ENCODE data around the gene ETV2. TPM values are rescaled to one million over a fixed set of nuclear protein-coding genes. Genes with fewer than 3 reads are reported as not detected.
A peak's percentile ranks its signal among the peaks of the same experiment; 100 is the strongest.
"Not testable (repeated sequence)": the region's sequence is repeated elsewhere in the genome, so short reads cannot be mapped to it uniquely, and the experiment has no call there.

The ETV2 gene, protein sequence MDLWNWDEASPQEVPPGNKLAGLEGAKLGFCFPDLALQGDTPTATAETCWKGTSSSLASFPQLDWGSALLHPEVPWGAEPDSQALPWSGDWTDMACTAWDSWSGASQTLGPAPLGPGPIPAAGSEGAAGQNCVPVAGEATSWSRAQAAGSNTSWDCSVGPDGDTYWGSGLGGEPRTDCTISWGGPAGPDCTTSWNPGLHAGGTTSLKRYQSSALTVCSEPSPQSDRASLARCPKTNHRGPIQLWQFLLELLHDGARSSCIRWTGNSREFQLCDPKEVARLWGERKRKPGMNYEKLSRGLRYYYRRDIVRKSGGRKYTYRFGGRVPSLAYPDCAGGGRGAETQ
- 0.50 and 2.5 TPM in 2 replicates for total RNA-seq (2014; rRNA removed; shearing (Covaris generic))
- polyA plus RNA-seq (2015; cell fraction: cytosol; rRNA removed) = 0.91 and 2.1 TPM in 2 replicates
- polyA plus RNA-seq (2015; cell fraction: nucleus; rRNA removed) = 0.88 TPM in 1 of 2 replicates, not detected in the other

DNA sequence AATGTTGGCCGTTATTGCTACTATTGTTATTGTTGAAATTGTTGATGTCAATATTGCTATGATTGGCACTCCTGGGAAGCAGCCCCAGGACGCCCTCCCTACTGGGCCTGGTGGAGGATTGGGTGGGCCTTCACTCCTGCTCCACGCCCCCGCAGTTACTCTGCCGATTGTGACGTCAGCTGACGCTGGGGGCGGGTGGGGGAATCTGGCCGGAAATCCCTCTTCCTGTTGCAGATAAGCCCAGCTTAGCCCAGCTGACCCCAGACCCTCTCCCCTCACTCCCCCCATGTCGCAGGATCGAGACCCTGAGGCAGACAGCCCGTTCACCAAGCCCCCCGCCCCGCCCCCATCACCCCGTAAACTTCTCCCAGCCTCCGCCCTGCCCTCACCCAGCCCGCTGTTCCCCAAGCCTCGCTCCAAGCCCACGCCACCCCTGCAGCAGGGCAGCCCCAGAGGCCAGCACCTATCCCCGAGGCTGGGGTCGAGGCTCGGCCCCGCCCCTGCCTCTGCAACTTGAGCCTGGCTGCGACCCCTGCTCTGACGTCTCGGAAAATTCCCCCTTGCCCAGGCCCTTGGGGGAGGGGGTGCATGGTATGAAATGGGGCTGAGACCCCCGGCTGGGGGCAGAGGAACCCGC is at the start of gene ETV2:
Gene ETV2 (plus strand): TSS at position 231 of the 637 bp plus-strand sequence. CDS start 716 bp downstream, outside the sequence.
- no peak for DNase-seq (ENCODE audit: low read depth)

DNA sequence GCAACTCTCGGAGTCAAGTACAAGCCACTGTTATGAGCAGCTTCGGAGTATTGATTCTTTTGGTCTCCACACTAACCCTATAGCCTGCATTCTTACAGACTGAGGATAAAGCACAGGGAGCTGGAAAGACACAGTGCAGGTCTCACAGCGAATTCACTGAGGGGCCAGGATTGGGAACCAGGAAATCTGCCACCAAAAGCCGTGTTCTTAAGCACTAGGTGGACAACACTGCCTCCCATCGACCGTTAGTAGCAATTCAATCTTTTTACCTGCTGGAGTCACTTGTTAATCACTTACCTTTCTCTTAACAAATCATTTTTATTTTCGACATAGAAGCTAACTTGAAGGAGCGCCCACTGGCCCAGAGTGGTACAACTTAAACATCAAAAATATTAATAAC is 49.3 kb upstream of the ETV2 start:
- DNase-seq (ENCODE audit: low read depth) = no peak

DNA sequence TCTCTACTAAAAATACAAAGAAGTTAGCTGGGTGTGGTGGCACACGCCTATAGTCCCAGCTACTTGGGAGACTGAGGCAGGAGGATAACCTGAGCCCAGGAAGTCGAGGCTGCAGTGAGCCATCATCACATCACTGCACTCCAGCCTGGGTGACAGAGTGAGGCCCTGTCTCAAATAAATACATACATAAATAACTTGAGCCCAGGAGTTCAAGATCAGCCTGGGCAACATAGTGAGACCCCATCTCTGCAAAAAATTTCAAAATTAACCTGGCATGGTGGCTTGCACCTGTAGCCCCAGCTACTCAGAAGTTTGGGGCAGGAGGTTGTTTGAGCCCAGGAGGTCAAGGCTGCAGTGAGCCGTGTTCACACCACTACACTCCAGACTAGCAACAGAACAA is 46.5 kb upstream of the ETV2 start:
- DNase-seq (ENCODE audit: low read depth) = not testable (repeated sequence)

DNA sequence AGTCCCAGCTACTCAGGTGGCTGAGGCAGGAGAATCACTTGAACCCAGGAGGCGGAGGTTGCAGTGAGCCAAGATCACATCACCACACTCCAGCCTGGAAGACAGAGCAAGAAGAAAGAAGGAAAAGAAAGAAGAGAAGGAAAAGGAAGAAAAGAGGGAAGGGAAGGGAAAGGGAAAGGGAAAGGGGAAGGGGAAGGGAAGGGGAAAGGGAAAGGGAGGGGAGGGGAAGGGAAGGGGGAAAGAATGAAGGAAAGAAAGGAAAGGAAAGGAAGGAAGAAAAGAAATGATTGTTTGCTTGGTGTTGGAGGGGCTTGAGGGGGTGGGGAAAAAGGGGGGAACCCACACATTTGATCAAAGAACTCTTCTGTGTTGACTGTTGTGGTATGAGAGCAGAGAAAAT is 45.6 kb upstream of the ETV2 start:
- no peak for DNase-seq (ENCODE audit: low read depth)

DNA sequence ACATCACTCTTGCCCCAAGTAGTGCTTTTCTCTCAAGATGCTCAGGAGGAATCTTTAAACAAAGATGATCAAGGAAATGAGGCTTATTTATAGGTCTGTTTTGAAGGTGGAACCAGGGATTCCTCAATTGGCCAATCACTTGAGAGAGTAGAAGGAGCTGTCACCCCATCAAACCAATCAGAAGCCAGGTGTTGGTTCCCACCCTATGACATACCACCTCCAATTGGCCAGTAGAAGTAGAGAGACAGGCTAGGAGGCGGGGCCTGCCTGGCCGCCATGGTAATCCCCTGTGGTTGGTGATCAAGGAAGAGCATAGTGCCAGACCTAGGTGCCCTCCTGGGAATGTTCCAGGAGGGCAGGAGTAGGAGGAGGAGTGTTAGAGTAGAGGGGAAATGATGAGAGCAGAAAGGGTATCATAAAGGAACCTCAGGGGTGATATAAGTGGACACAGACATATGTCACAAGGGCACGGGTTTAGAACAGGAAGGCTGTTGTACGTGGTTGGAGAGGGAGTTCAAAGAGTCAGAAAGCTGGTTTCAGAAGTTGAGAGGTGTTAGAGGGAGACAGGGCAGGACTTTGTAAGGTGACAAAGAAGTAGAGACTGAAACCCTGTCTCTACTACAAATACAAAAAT is 45.1 kb upstream of the ETV2 start:
- peak; percentile 37 for DNase-seq (ENCODE audit: low read depth)

DNA sequence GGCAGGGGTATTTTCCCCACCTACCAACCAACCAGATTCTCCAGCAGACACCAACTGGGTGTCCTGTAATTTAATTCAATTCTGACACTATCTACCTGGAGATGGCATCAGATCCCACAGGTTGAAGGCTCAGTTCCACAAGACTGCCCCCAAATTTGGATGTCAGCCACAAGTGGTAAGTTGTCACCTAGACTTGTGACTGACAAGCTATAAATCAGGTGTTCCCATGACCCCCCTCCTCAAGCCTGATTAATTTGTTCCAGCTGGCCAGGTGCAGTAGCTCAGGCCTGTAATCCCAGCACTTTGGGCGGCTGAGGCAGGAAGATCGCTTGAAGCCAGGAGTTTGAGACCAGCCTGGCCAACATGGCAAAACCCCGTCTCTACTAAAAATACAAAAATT is 39.6 kb upstream of the ETV2 start:
- no peak for DNase-seq (ENCODE audit: low read depth)

DNA sequence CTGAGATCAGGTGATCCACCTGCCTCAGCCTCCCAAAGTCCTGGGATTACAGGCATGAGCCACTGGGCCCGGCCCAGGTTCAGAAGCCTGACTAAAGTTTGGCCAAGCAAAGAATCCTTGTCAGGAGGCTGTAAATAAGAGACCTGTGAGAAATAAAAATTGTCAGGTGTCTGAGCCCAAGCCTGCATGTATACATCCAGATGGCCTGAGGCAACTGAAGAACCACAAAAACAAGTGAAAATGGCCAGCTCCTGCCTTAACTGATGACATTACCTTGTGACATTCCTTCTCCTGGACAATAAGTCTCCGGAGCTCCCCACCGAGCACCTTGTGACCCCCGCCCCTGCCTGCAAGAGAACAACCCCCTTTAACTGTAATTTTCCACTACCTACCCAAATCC is 37.1 kb upstream of the ETV2 start:
- DNase-seq (ENCODE audit: low read depth) = not testable (repeated sequence)

DNA sequence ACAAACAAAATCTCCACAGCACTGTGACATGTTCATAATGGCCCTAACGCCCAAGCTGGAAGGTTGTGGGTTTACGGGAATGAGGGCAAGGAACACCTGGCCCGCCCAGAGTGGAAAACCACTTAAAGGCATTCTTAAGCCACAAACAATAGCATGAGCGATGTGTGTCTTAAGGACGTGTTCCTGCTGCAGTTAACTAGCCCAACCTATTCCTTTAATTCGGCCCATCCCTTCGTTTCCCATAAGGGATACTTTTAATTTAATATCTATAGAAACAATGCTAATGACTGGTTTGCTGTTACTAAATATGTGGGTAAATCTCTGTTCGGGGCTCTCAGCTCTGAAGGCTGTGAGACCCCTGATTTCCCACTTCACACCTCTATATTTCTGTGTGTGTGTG is 34.4 kb upstream of the ETV2 start:
- DNase-seq (ENCODE audit: low read depth) = not testable (repeated sequence)

DNA sequence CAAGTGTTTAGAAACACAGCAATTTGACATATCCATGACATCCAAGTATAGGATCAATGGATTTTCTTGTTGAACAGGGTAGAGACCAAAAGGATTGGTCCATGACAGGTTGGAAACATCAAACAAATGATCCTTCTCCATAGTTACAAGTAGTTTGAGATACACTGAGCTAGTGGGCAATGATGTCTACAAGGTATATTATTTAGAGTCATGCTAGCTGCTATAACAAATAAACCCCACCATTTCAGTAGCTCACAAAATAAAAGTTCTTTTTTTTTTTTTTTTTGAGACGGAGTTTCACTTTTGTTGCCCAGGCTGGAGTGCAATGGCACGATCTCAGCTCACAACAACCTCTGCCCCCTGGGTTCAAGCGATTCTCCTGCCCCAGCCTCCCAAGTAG is 33.9 kb upstream of the ETV2 start:
- no peak for DNase-seq (ENCODE audit: low read depth)

DNA sequence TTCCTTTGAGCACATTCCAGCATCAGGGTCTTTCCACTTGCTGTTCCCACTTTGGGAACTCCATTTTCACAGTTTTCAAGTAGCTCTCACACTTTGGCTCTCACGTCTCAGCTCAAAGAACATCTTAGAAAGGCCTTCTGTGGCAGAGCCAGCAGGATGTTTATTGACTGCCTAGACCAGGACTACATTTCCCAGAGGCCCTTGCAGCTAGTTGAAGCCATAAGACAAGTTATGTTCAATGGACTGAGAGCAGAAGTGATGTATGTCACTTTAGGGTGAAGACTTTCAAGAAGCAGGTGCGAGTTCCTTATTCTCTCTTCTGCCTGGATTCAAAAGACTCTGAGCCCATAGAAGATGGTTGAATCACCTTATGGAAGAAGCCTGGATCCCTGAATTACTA is 33.3 kb upstream of the ETV2 start:
- DNase-seq (ENCODE audit: low read depth) = no peak

DNA sequence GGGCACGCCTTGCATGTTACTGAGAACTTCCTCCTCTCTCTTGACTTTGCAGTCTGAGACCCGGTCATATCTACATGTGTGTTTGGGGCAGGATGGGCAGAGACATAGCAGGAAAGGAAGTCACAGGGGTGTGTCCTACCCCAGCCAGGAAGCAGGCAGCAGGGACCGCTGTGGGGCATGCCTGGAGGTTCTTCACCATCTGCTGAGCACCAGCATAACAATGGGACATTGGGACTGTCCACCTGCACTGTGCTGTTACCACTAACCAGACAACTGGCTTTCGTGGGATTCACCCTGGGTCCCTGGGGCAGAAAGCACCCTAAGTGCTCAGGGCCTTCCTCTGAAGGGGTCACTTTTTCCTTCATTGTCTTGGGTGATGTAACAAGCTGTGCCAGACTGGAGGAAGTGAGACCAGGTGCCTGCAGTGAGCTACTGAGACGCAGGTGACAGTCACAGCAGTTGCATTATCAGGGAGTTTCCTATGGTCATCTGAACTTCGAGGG is 31.6 kb upstream of the ETV2 start:
- no peak for DNase-seq (ENCODE audit: low read depth)

DNA sequence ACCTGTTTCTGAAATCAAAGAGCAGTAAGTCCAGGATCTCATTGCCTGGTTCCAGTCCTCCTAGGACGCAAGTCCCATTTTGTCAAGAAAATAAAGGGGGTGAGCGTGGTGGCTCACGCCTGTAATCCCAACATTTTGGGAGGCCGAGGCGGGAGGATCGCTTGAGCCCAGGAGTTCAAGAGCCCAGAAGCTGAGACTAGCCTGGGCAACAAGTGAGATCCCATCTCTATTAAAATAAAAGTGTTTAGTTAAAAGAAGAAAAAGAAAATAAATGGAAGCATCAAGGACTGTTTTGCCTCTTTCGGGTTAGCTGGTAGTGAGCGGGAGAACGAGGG is 29.4 kb upstream of the ETV2 start:
- DNase-seq (ENCODE audit: low read depth) = no peak

DNA sequence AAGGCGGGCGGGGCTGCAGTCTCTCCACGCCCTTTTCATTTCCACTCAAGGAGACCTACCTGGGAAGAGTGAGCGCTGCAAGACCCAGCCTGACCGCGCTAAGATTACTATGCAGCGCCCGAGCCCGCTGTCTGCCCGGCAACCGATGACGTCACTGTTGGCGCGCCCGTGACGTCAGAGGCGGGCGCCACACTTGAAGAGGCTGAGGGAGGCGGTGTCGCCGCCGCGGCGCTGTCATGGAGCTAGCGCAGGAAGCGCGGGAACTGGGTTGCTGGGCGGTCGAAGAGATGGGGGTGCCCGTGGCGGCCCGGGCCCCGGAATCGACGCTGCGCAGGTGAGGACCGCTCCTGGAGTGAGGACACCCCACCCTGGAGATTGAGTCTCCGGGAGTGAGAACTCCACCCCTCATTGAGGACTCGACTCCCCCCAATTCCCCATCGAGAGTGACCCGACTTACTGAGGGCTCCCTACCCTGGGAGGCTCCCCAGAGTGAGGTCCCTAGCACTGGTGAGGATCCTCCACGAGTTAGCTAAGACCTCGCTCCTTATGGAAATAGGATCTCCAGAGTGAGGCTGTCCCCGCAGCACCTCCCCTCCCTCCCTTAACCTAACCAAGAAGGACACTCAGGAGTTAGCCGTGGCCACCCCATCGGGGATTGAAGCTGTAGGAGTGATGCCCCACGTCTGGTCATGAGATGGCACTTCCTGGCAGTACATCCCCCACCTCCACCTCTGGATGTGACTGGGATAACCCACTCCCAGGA is 28.8 kb upstream of the ETV2 start, which contains the start of gene HAUS5:
Gene HAUS5 (plus strand): TSS at position 177 of the 763 bp plus-strand sequence. CDS start 60 bp downstream, at position 237.
- peak; percentile 91 for DNase-seq (ENCODE audit: low read depth)

DNA sequence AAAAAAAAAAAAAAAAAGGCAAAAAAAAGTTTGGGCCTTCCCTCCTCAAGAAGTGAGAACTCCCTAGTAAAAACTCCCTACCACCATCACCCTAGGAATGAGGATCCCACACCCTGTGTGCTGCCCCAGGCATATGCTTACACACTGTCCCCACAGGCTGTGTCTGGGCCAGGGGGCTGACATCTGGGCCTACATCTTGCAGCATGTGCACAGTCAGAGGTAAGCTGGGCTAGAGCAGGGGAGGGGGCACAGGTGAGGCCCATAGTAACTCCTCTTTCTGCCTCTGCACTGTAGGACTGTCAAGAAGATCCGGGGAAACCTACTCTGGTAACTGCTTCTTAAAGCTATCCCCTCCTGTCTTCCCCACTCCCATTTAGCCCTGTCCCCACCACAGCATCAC is 28.0 kb upstream of the ETV2 start:
- no peak for DNase-seq (ENCODE audit: low read depth)

DNA sequence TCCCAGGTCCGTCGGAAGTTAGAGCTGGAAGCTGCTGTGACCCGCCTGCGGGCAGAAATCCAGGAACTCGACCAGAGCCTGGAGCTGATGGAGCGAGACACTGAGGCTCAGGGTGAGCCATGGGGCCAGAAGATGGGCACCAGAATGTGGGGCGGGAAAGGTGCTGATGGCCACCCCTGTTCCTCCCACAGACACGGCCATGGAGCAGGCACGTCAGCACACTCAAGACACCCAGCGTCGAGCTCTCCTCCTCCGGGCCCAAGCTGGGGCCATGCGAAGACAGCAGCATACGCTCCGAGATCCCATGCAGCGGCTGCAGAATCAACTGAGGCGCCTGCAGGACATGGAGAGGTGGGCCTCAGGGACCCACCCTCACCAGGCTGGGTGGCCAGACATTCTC is 26.5 kb upstream of the ETV2 start:
- DNase-seq (ENCODE audit: low read depth) = no peak

DNA sequence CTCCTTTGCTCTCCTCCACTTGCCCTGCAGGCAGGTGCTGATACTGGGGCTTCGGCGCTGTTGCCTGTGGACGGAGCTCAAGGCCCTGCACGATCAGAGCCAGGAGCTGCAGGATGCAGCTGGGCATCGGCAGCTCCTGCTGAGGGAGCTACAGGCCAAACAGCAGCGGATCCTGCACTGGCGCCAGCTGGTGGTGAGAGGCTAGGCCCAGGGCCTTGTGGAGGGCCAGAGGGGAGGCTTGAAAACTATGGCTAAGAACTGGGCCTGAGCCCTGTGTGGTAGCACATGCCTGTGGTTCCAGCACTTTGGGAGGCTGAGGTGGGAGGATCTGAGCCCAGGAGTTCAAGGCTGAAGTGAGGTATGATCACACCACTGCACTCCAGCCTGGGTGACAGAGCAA is 22.7 kb upstream of the ETV2 start:
- DNase-seq (ENCODE audit: low read depth) = no peak

DNA sequence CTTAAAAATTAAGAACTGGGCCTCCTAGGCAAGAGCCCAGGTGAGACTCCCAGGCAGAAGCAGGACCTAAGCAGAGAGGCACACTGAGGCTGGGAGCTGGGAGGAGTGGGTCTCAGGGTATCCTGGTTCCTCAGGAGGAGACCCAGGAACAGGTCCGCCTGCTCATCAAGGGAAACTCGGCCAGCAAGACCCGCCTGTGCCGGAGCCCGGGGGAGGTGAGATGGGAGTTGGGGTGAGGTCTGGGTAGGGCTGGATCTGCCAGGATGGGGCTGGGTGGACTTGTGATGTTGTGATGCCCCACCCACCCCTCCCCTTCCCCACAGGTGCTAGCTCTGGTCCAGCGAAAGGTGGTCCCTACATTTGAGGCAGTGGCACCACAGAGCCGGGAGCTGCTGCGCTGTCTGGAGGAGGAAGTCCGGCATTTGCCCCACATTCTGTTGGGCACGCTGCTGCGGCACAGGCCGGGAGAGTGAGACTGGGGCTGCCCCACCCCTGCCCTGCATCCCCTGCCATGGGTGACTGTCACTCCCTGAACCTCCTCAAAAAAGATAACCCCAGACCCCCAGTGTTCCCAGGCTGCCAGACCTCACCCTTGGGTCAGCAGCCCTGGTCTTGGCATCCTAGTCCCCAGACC is 22.1 kb upstream of the ETV2 start:
- no peak for DNase-seq (ENCODE audit: low read depth)

DNA sequence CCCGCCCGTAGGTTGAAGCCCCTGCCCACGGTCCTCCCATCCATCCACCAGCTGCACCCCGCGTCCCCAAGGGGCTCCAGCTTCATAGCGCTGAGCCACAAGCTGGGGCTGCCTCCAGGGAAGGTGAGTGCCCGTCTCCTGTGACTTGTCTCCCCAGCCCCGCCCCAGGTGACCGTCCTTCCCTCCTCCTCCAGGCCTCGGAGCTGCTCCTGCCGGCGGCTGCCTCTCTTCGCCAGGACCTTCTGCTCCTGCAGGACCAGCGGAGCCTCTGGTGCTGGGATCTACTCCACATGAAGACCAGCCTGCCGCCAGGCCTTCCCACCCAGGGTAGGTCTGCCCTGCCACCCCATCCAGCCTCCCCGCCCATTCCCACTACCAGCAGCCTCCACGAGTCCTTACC is 21.5 kb upstream of the ETV2 start:
- no peak for DNase-seq (ENCODE audit: low read depth)

DNA sequence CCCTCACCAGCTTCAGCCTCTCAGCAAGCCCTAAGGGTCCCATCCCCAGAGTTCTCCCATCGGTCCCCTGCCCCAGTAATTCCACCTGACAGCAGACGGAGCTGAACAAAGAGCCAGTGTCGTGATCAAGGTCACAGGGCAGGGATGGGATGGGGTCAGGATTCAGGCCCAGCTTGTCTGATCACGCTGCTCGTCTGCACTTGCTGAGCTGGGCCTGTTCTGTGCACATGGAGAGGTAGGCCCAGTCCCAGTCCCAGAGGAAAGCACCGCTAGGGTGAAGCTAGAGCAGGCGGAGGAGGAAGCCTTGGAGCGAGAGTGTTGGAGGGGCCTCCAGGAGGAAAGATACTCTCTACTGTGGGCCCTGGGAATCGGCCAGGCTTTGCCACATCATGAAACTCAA is 19.8 kb upstream of the ETV2 start:
- no peak for DNase-seq (ENCODE audit: low read depth)

DNA sequence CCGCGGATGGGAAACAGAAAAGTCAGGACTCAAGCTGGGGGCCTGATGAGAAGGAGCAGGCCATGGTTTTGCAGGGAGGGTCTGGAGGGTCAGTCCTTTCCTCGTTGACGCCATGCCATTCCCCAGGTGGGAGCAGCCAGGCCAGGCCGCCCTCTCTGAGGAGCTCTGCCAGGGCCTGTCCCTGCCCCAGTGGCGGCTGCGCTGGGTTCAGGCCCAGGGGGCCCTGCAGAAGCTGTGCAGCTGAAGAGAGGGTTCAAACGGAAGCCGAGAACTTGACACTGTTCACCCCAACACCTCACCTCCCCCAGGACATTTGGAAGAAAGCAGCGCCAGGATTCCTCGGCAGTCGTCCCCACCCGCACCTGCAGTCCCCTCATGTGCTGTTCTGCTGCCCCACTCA is 18.8 kb upstream of the ETV2 start:
- no peak for DNase-seq (ENCODE audit: low read depth)
